SU-DHL-6 (cell line): Measurements from ENCODE around the gene TP53TG5.

ENCODE experiments used
- CTCF ChIP-seq: fragments of 200-600 bp; sonication (generic); IDR thresholded peaks from one replicate; pipeline ENCODE4 v1.5.1; 2017; ENCODE audit warnings: antibody characterized with exemption, mild to moderate bottlenecking, low read length, moderate library complexity; ENCODE audit not compliant: insufficient read depth, poor library complexity, severe bottlenecking
- EZH2phosphoT487 ChIP-seq: fragments of 200-600 bp; sonication (generic), shearing (Covaris generic); conservative IDR thresholded peaks from 2 replicates; pipeline ENCODE4 v1.6.1; 2018; ENCODE audit warnings: mild to moderate bottlenecking, antibody characterized with exemption, low read length, moderate library complexity, mixed read lengths

- TF ChIP-seq CTCF, result no peak
- no peak for TF ChIP-seq EZH2phosphoT487
Observed at GRCh38 chr20:45427236-45428149, 49.4 kb upstream of the TP53TG5 start.
